Fibroblast of mammary gland (primary cell): ENCODE data around the gene LIMCH1.

Experiments used
- DNase-seq: peaks from one replicate; pipeline ENCODE4 v3.0.0-alpha.2; 2010; ENCODE audit warnings: low read depth
- H3K4me3 ChIP-seq: 2 replicates; pipeline ENCODE4 v1.5.1; 2011; ENCODE audit warnings: low read depth, mild to moderate bottlenecking, low read length, moderate library complexity; ENCODE audit not compliant: control insufficient read depth
- TF ChIP-seq, protein P1 (sequence below): conservative IDR thresholded peaks from 2 replicates; pipeline ENCODE4 v1.5.1; 2011; ENCODE audit warnings: low read depth, low read length, inconsistent platforms; ENCODE audit not compliant: control insufficient read depth, insufficient read depth

LIMCH1 gene

GRCh38 chr4:41686893-41687292 lies 148.9 kb downstream of the LIMCH1 start:
- TF ChIP-seq, protein P1, sequence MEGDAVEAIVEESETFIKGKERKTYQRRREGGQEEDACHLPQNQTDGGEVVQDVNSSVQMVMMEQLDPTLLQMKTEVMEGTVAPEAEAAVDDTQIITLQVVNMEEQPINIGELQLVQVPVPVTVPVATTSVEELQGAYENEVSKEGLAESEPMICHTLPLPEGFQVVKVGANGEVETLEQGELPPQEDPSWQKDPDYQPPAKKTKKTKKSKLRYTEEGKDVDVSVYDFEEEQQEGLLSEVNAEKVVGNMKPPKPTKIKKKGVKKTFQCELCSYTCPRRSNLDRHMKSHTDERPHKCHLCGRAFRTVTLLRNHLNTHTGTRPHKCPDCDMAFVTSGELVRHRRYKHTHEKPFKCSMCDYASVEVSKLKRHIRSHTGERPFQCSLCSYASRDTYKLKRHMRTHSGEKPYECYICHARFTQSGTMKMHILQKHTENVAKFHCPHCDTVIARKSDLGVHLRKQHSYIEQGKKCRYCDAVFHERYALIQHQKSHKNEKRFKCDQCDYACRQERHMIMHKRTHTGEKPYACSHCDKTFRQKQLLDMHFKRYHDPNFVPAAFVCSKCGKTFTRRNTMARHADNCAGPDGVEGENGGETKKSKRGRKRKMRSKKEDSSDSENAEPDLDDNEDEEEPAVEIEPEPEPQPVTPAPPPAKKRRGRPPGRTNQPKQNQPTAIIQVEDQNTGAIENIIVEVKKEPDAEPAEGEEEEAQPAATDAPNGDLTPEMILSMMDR, result no peak

DNA sequence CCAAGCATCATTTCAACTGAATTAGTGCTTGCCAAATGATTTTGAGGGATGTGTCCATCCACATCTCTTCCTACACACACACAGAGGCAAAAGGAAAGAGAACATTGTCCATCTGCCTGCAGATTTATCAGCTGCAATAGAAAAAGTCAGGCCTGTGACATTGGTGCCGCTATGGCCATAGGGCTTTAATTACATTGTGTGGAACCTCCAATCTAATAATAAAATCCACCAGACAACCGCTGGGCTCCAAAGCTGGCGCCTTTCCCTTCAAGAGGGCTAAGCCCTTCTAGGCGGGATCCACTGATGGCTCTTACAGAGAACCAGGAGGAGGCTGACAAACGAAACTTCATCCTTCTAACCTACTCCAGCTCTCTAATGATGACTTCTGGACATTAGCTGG lies 150.0 kb downstream of the LIMCH1 start:
- no peak overlapping the region for H3K4me3 ChIP-seq
- DNase-seq, result no peak
- TF ChIP-seq, protein P1, result no peak

More at GRCh38 chr4:41686893-41687292, 148.9 kb downstream of the LIMCH1 start:
- DNase-seq, result no peak
- H3K4me3 ChIP-seq, result no peak overlapping the region

DNA sequence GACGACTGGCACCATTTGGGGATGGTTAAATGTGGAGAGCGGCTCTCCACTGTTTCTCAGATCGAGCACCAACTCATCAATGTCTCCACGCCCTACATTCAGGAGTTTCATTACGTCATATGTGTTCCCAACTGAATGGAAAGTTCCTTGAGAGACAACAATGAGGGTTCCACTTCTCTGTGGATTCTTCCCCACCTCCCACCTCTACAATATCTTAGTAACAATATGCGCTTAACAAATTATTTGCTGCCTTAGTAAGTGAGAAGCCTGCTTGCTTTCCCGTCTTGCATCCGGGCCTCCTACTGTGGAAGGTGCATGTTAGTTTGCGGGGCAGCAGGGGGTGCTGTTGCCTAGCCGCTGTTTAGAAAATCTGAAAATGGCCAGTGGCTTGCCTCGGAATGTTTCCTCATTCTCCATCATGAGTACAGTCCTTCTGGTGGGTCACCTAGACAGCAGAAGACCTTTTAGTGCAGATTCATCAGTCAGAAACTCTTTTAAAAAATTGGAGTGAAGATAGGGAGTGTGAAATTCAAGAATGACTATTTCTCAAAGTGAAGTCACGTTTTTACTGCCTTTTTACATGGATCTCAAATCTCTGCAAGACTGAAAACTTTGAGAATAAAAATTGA lies 154.9 kb downstream of the LIMCH1 start:
- TF ChIP-seq, protein P1, result peak; percentile 89
- H3K4me3 ChIP-seq, result no peak overlapping the region
- peak; percentile 53 for DNase-seq

- TF ChIP-seq, protein P1, result peak; percentile 55
- H3K4me3 ChIP-seq, result no peak overlapping the region
- peak; percentile 39 for DNase-seq
Measured at GRCh38 chr4:41693629-41694028, 155.7 kb downstream of the LIMCH1 start.

- TF ChIP-seq, protein P1, result no peak
- no peak overlapping the region for H3K4me3 ChIP-seq
- DNase-seq, result peak; percentile 9
Measured at GRCh38 chr4:41696131-41696530, 158.2 kb downstream of the LIMCH1 start.

DNA sequence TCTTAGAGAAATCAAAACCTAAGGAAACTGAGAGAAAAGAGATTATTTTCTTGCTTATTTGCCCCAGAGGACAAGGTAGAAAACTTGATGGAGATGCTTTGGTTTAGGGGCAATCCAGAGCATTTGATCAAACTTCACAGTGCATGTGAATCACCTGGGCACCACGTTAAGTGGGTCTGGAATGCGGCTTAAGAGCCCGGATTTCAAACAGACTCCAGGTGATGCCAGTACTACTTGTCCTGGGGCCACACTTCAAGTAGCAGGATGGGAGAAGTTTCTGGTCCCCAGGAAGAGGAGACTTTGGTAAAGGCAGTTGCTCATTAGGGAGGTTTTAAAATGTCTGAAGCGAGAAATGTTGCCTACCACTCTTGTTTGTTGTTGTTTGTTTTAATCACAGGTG lies 158.8 kb downstream of the LIMCH1 start:
- DNase-seq, result no peak
- TF ChIP-seq, protein P1, result no peak
- no peak overlapping the region for H3K4me3 ChIP-seq

GRCh38 chr4:41701983-41702382 lies 164.0 kb downstream of the LIMCH1 start:
- H3K4me3 ChIP-seq, result no peak overlapping the region
- TF ChIP-seq, protein P1, result no peak
- no peak for DNase-seq
